Measurements from ENCODE around the gene TNFRSF12A. TPM values are rescaled to one million over a fixed set of nuclear protein-coding genes. Genes with fewer than 3 reads are reported as not detected.

TNFRSF12A gene
- total and polyA plus RNA-seq, 9 of the 15 experiments (the other 6 are each of a cell fraction or from before 2014, with no cell fraction given), result 0.41 to 61.8 (median 26.5) TPM

DNA sequence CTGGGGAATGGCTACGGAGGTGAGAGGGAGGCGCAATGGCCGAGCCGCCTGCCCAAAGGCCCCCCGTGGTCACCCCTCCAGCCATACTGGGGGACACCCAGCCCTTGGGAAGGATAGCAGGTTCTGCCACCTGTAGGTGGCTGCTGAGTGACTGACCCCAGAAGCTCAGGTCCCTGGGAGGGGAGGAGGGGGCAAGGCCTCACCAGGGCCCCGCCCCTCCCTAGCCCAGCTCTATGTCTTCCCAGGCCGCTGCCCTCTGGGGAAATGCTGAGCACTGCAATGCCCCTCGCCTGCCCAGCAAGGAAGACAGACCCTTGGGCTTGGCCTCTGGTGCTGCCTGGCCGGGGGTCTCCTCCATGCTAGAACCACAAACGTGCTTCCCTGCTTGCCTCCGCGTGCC is 18.9 kb upstream of the TNFRSF12A start:
- DNase-seq (ENCODE audit: extremely low read depth in 1 of 4, low spot score in 3 of 4), result no peak
- intact Hi-C loops (cut with micrococcal nuclease), result no loop called here
- POLR2A ChIA-PET, result interaction anchor here (0.5 to 0.8 kb wide), 4 partner anchors 15 to 846 kb away, joined by 3 read pairs; no protein-coding TSS in a partner anchor
- Histone ChIP-seq H3K9me3 (replicated peaks; ENCODE audit: control insufficient read depth, insufficient read depth, low read depth, low read length) (no peaks in the 10 kb centered on the region), H4K20me1 (replicated peaks; ENCODE audit: control insufficient read depth, insufficient read depth, low read length) (no peaks in the 10 kb centered on the region), H3K4me1 (replicated peaks in 1 of 2; ENCODE audit: control insufficient read depth in 2 of 2, insufficient read depth in 2 of 2, low read length in 2 of 2) (peaks cover 6 to 44% of the 10 kb centered on the region in 2 experiments; a peak in 4 of 5 replicates), H3K9ac (ENCODE audit: insufficient read depth in 1 of 2, low read depth in 2 of 2, low read length in 2 of 2) (peak overlapping the region in 1 of 2 experiments; percentile 60; a peak in 1 of 4 replicates), H3K36me3 (ENCODE audit: control insufficient read depth, insufficient read depth, low read length) (no peaks in the 10 kb centered on the region), H3K4me2 (ENCODE audit: insufficient read depth, low read length) (no peak overlapping the region), H3K27ac (ENCODE audit: extremely low read depth, low read depth, low read length) (no peak overlapping the region), H3K9me1 (ENCODE audit: control insufficient read depth, insufficient read depth, low read length) (no peaks in the 10 kb centered on the region), H2AFZ (ENCODE audit: low read depth, low read length) (no peak overlapping the region), H3K79me2 (ENCODE audit: control insufficient read depth, insufficient read depth, low read length) (peaks cover 12% of the 10 kb centered on the region), H3K27me3 (ENCODE audit: control insufficient read depth in 2 of 2, insufficient read depth in 2 of 2, low read length in 2 of 2) (no peaks in the 10 kb centered on the region), H3K4me3 (no peak overlapping the region)
- TF ChIP-seq TEAD2 (tag; IDR thresholded peaks at IDR 0.05) (no peak), KLF16 (IDR thresholded peaks at IDR 0.05) (no peak), BACH1 (tag; IDR thresholded peaks at IDR 0.05) (no peak), AFF4 (CRISPR knock-in tag; IDR thresholded peaks at IDR 0.05) (no peak), ZNF311 (CRISPR knock-in tag; IDR thresholded peaks at IDR 0.05) (no peak), EZH2 (IDR thresholded peaks at IDR 0.05; ENCODE audit: borderline replicate concordance, low read depth, low read length) (no peak), JUNB (CRISPR knock-in tag; conservative IDR thresholded peaks at IDR 0.05) (no peak), ZNF408 (CRISPR knock-in tag; IDR thresholded peaks at IDR 0.05; ENCODE audit: low read depth) (no peak), ZNF165 (CRISPR knock-in tag; IDR thresholded peaks at IDR 0.05; ENCODE audit: borderline replicate concordance) (no peak), MCM7 (IDR thresholded peaks at IDR 0.05) (no peak), MTA1 (IDR thresholded peaks at IDR 0.05; ENCODE audit: borderline replicate concordance) (no peak), SMC3 (conservative IDR thresholded peaks at IDR 0.05; ENCODE audit: insufficient read depth, low read depth, low read length) (no peak)
- FAIRE-seq, result no peak
- in situ Hi-C loops (cut with MboI), result no loop called here
- 88% methylated on average over 3 of the region's 12 CpGs for WGBS (ENCODE audit: insufficient coverage, low coverage, missing lambda C conversion rate)
- ATAC-seq, result no peak
- CTCF ChIA-PET (ENCODE audit: low intra/inter-chr PET ratio), result no interaction called here
- no TSS peak for BruUV-seq (replicated peaks)

Measured in K562 (cell line).